Liver (tissue), 9 donors: ENCODE results near the gene NUTM1. TPM values are rescaled to one million over a fixed set of nuclear protein-coding genes. Genes with fewer than 3 reads are reported as not detected.

Source experiments
- DNase-seq: peaks from one replicate; pipeline ENCODE4 v3.0.0-alpha.2; 2017; ENCODE audit warnings: low spot score
- H3K27ac ChIP-seq, 2 donors: one replicate each; pipeline ENCODE4 v1.7.0; 2013; ENCODE audit warnings: inconsistent platforms in 2 of 2, low read length in 2 of 2, control low read depth in 1 of 2, low read depth in 1 of 2, mild to moderate bottlenecking in 1 of 2
- H3K27me3 ChIP-seq, 4 donors: one replicate each; pipeline versions ENCODE4 v1.6.1 to v1.7.0; 2013; ENCODE audit warnings: low read length in 3 of 4, inconsistent platforms in 1 of 4, mild to moderate bottlenecking in 1 of 4, moderate library complexity in 1 of 4; ENCODE audit not compliant: control insufficient read depth in 4 of 4, insufficient read depth in 4 of 4
- H3K36me3 ChIP-seq, 4 donors: one replicate each; pipeline versions ENCODE4 v1.6.1 to v1.7.0; 2013; ENCODE audit warnings: low read length in 3 of 4, mild to moderate bottlenecking in 3 of 4, low read depth in 1 of 4, moderate library complexity in 1 of 4; ENCODE audit not compliant: control insufficient read depth in 4 of 4, insufficient read depth in 3 of 4
- H3K4me1 ChIP-seq, 4 donors: one replicate each; pipeline versions ENCODE4 v1.6.1 to v1.7.0; 2013; ENCODE audit warnings: low read length in 3 of 4, mild to moderate bottlenecking in 3 of 4, moderate library complexity in 1 of 4; ENCODE audit not compliant: control insufficient read depth in 4 of 4, insufficient read depth in 4 of 4
- H3K4me3 ChIP-seq, 3 donors: one replicate each; pipeline versions ENCODE4 v1.6.1 to v1.7.0; 2013; ENCODE audit warnings: low read length in 3 of 3, control low read depth in 1 of 3, low read depth in 1 of 3, mild to moderate bottlenecking in 1 of 3
- H3K9ac ChIP-seq, 2 donors: one replicate each; pipeline ENCODE4 v1.7.0; 2013; ENCODE audit warnings: low read length in 2 of 2, mild to moderate bottlenecking in 2 of 2, moderate library complexity in 2 of 2, control low read depth in 1 of 2, low read depth in 1 of 2
- H3K9me3 ChIP-seq, 4 donors: one replicate each; pipeline versions ENCODE4 v1.6.1 to v1.7.0; 2013; ENCODE audit warnings: low read length in 3 of 4; ENCODE audit not compliant: control insufficient read depth in 4 of 4
- EGR1 ChIP-seq, 2 donors: IDR thresholded peaks; 2 replicates each; pipeline ENCODE4 v1.6.1; 2016 to 2018; ENCODE audit warnings: antibody characterized with exemption in 2 of 2, low read depth in 2 of 2
- FOXA1 ChIP-seq: IDR thresholded peaks from 2 replicates; pipeline ENCODE4 v1.6.1; 2016; ENCODE audit warnings: antibody characterized with exemption
- FOXA2 ChIP-seq: IDR thresholded peaks from 2 replicates; pipeline ENCODE4 v1.6.1; 2016; ENCODE audit warnings: antibody characterized with exemption
- GABPA ChIP-seq, 2 donors: IDR thresholded peaks in 1 of 2; conservative IDR thresholded peaks in 1 of 2; 2 replicates each; pipeline ENCODE4 v1.6.1; 2016; ENCODE audit warnings: antibody characterized with exemption in 2 of 2, mild to moderate bottlenecking in 1 of 2, moderate library complexity in 1 of 2
- HNF4A ChIP-seq, 2 donors: conservative IDR thresholded peaks; 2 replicates each; pipeline ENCODE4 v1.6.1; 2016; ENCODE audit warnings: antibody characterized with exemption in 2 of 2, mild to moderate bottlenecking in 2 of 2
- HNF4G ChIP-seq: IDR thresholded peaks from 2 replicates; pipeline ENCODE4 v1.6.1; 2016; ENCODE audit warnings: antibody characterized with exemption
- JUND ChIP-seq, 2 donors: IDR thresholded peaks; 2 replicates each; pipeline ENCODE4 v1.6.1; 2016; ENCODE audit warnings: antibody characterized with exemption in 2 of 2
- NR2F2 ChIP-seq: IDR thresholded peaks from 2 replicates; pipeline ENCODE4 v1.6.1; 2016; ENCODE audit warnings: antibody characterized with exemption
- RAD21 ChIP-seq, 2 donors: IDR thresholded peaks; 2 replicates each; pipeline ENCODE4 v1.6.1; 2016; ENCODE audit warnings: antibody characterized with exemption in 2 of 2, mild to moderate bottlenecking in 2 of 2
- RXRA ChIP-seq, 2 donors: IDR thresholded peaks; 2 replicates each; pipeline ENCODE4 v1.6.1; 2017 to 2018; ENCODE audit warnings: antibody characterized with exemption in 2 of 2, mild to moderate bottlenecking in 1 of 2
- SP1 ChIP-seq: IDR thresholded peaks from 2 replicates; pipeline ENCODE4 v1.6.1; 2018; ENCODE audit warnings: antibody characterized with exemption, mild to moderate bottlenecking
- TAF1 ChIP-seq: conservative IDR thresholded peaks from 2 replicates; pipeline ENCODE4 v1.6.1; 2016; ENCODE audit warnings: antibody characterized with exemption, mild to moderate bottlenecking
- YY1 ChIP-seq: IDR thresholded peaks from 2 replicates; pipeline ENCODE4 v1.6.1; 2016; ENCODE audit warnings: antibody characterized with exemption, mild to moderate bottlenecking
- WGBS: extraction: QIAGEN DNeasy Blood & Tissue Kit; methylation state at CpG from one replicate; pipeline ENCODE4 v1.1.7; 2013; 5-methylcytosine and 5-hydroxymethylcytosine counted together
- polyA plus RNA-seq, 2 donors: library from polyadenylated mRNA; stranded (reverse) in 1 of 2; unstranded in 1 of 2; fragments of 200-250 nt in 1 of 2; fragments of >200 nt in 1 of 2; fragmentation: Nextera tagmentation in 1 of 2; extraction: Ambion mirVana in 1 of 2; gene quantifications; one replicate each; pipeline versions ENCODE4 v1.2.1 to v1.2.3, GENCODE V29; 2013 to 2015
- total RNA-seq, 2 donors: library from RNA; depleted of rRNA; stranded (reverse); fragments of >200 nt; gene quantifications; one replicate each; pipeline ENCODE4 v1.2.3, GENCODE V29; 2014
- TF ChIP-seq, protein P1 (sequence below): fragments of 150-350 bp; IDR thresholded peaks from 2 replicates; pipeline ENCODE4 v1.5.1; 2017; ENCODE audit warnings: improper control_type of control experiment, low read depth, low read length; ENCODE audit not compliant: missing input control
- TF ChIP-seq, protein P2 (sequence below): IDR thresholded peaks from 2 replicates; pipeline ENCODE4 v1.6.1; 2016; ENCODE audit warnings: antibody characterized with exemption, mild to moderate bottlenecking
- TF ChIP-seq, protein P3 (sequence below): IDR thresholded peaks from 2 replicates; pipeline ENCODE4 v1.6.1; 2016; ENCODE audit warnings: antibody characterized with exemption
- TF ChIP-seq, protein P4 (sequence below): IDR thresholded peaks from 2 replicates; pipeline ENCODE4 v1.6.1; 2016; ENCODE audit warnings: antibody characterized with exemption
- TF ChIP-seq, protein P5 (sequence below): IDR thresholded peaks from 2 replicates; pipeline ENCODE4 v1.6.1; 2016; ENCODE audit warnings: antibody characterized with exemption
- donor health status: healthy.
- donor health status: healthy.
- donor health status: healthy.
- donor health status: healthy.
- donor health status: healthy.

NUTM1 gene
- total and polyA plus RNA-seq, 4 donors, result not detected

DNA sequence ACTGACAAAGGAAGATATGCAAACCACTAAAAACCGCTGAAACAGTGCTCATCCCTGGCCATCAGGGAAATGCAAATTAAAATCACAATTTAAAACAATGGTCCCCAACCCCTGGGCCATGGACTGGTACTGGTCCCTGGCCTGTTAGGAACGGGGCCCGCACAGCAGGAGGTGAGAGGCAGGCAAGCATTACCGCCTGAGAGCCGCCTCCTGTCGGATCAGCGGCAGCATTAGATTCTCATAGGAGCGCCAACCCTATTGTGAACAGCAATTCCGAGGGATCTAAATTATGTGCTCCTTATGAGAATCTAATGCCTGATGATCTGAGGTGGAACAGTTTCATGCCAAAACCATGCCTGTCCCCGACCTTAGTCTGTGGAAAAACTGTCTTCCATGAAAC lies 19.9 kb upstream of the NUTM1 start:
- 96% methylated on average over 10 of the region's 10 CpGs for WGBS

DNA sequence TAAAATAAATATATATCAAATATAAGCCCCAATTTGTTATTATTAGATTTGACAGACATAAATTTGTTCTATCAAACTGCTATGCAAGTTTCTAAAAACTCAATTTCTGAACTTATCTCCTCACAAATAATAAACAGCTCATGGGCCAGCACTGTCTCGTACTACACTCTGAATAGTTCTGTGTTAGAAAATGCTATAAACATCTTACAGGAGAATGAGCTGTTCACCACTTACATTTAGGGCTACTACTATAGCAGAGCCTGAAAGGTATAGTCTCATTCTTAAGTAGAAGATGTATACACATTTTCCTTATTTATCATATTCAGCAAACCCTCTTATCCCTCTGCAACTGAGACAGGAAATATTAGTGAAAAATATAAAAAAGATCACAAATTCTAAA lies 18.2 kb upstream of the NUTM1 start:
- no peaks in the 10 kb centered on the region for H3K36me3 ChIP-seq
- TF ChIP-seq, protein P1, sequence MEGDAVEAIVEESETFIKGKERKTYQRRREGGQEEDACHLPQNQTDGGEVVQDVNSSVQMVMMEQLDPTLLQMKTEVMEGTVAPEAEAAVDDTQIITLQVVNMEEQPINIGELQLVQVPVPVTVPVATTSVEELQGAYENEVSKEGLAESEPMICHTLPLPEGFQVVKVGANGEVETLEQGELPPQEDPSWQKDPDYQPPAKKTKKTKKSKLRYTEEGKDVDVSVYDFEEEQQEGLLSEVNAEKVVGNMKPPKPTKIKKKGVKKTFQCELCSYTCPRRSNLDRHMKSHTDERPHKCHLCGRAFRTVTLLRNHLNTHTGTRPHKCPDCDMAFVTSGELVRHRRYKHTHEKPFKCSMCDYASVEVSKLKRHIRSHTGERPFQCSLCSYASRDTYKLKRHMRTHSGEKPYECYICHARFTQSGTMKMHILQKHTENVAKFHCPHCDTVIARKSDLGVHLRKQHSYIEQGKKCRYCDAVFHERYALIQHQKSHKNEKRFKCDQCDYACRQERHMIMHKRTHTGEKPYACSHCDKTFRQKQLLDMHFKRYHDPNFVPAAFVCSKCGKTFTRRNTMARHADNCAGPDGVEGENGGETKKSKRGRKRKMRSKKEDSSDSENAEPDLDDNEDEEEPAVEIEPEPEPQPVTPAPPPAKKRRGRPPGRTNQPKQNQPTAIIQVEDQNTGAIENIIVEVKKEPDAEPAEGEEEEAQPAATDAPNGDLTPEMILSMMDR, result no peak
- no peak for TF ChIP-seq JUND (IDR thresholded peaks at IDR 0.05)
- no peak for TF ChIP-seq NR2F2
- TF ChIP-seq FOXA2, result no peak
- no peak for TF ChIP-seq EGR1 (IDR thresholded peaks at IDR 0.05; ENCODE audit: low read depth in 2 of 2)
- TF ChIP-seq SP1, result no peak
- 93% methylated on average over 1 of the region's 1 CpG for WGBS

More for the DNA sequence above, 19.9 kb upstream of the NUTM1 start:
- H3K9me3 ChIP-seq, result no peaks in the 10 kb centered on the region
- H3K27ac ChIP-seq, result no peak overlapping the region
- TF ChIP-seq, protein P1, result no peak
- TF ChIP-seq, protein P2, sequence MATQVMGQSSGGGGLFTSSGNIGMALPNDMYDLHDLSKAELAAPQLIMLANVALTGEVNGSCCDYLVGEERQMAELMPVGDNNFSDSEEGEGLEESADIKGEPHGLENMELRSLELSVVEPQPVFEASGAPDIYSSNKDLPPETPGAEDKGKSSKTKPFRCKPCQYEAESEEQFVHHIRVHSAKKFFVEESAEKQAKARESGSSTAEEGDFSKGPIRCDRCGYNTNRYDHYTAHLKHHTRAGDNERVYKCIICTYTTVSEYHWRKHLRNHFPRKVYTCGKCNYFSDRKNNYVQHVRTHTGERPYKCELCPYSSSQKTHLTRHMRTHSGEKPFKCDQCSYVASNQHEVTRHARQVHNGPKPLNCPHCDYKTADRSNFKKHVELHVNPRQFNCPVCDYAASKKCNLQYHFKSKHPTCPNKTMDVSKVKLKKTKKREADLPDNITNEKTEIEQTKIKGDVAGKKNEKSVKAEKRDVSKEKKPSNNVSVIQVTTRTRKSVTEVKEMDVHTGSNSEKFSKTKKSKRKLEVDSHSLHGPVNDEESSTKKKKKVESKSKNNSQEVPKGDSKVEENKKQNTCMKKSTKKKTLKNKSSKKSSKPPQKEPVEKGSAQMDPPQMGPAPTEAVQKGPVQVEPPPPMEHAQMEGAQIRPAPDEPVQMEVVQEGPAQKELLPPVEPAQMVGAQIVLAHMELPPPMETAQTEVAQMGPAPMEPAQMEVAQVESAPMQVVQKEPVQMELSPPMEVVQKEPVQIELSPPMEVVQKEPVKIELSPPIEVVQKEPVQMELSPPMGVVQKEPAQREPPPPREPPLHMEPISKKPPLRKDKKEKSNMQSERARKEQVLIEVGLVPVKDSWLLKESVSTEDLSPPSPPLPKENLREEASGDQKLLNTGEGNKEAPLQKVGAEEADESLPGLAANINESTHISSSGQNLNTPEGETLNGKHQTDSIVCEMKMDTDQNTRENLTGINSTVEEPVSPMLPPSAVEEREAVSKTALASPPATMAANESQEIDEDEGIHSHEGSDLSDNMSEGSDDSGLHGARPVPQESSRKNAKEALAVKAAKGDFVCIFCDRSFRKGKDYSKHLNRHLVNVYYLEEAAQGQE, result no peak
- TF ChIP-seq YY1, result no peak
- TF ChIP-seq HNF4A (conservative IDR thresholded peaks at IDR 0.05), result no peak
- no peak for TF ChIP-seq HNF4G
- TF ChIP-seq, protein P3, sequence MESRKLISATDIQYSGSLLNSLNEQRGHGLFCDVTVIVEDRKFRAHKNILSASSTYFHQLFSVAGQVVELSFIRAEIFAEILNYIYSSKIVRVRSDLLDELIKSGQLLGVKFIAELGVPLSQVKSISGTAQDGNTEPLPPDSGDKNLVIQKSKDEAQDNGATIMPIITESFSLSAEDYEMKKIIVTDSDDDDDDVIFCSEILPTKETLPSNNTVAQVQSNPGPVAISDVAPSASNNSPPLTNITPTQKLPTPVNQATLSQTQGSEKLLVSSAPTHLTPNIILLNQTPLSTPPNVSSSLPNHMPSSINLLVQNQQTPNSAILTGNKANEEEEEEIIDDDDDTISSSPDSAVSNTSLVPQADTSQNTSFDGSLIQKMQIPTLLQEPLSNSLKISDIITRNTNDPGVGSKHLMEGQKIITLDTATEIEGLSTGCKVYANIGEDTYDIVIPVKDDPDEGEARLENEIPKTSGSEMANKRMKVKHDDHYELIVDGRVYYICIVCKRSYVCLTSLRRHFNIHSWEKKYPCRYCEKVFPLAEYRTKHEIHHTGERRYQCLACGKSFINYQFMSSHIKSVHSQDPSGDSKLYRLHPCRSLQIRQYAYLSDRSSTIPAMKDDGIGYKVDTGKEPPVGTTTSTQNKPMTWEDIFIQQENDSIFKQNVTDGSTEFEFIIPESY, result no peak
- TF ChIP-seq SP1, result no peak
- TF ChIP-seq, protein P4, sequence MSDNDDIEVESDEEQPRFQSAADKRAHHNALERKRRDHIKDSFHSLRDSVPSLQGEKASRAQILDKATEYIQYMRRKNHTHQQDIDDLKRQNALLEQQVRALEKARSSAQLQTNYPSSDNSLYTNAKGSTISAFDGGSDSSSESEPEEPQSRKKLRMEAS, result no peak
- no peak for TF ChIP-seq FOXA2
- TF ChIP-seq GABPA (IDR thresholded peaks at IDR 0.05 in 1 of 2, conservative IDR thresholded peaks at IDR 0.05 in 1 of 2), result no peak
- TF ChIP-seq NR2F2, result no peak
- TF ChIP-seq EGR1 (IDR thresholded peaks at IDR 0.05; ENCODE audit: low read depth in 2 of 2), result no peak
- TF ChIP-seq, protein P5, sequence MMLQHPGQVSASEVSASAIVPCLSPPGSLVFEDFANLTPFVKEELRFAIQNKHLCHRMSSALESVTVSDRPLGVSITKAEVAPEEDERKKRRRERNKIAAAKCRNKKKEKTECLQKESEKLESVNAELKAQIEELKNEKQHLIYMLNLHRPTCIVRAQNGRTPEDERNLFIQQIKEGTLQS, result no peak
- no peak for TF ChIP-seq JUND (IDR thresholded peaks at IDR 0.05)
- TF ChIP-seq FOXA1, result no peak
- TF ChIP-seq RAD21 (IDR thresholded peaks at IDR 0.05), result no peak
- TF ChIP-seq TAF1, result no peak
- no peak for TF ChIP-seq RXRA (IDR thresholded peaks at IDR 0.05)
- H3K27me3 ChIP-seq, result no peaks in the 10 kb centered on the region
- peaks cover 0 to 1% (median 0%) of the 10 kb centered on the region in 4 donors for H3K4me1 ChIP-seq
- H3K4me3 ChIP-seq, result no peak overlapping the region
- DNase-seq, result no peak
- no peaks in the 10 kb centered on the region for H3K36me3 ChIP-seq
- no peak overlapping the region for H3K9ac ChIP-seq

More for the DNA sequence above, 18.2 kb upstream of the NUTM1 start:
- H3K27ac ChIP-seq, result no peak overlapping the region
- DNase-seq, result no peak
- H3K4me3 ChIP-seq, result no peak overlapping the region
- H3K27me3 ChIP-seq, result no peaks in the 10 kb centered on the region
- H3K9me3 ChIP-seq, result no peaks in the 10 kb centered on the region
- no peak overlapping the region for H3K9ac ChIP-seq
- no peaks in the 10 kb centered on the region for H3K4me1 ChIP-seq
